Smooth muscle cell (in vitro differentiated cells): ENCODE results near the gene SHROOM2. TPM values are rescaled to one million over a fixed set of nuclear protein-coding genes. Genes with fewer than 3 reads are reported as not detected.

Experiments used
- DNase-seq: peaks from one replicate; lab custom pipeline; 2025; ENCODE audit not compliant: unreplicated experiment; lab: John Stamatoyannopoulos, UW
- H2AFZ ChIP-seq: fragments of 200-600 bp; sonication (generic); 2 replicates; pipeline ENCODE4 v1.6.0; 2016; ENCODE audit warnings: antibody characterized with exemption, low read depth, mild to moderate bottlenecking
- H3F3A ChIP-seq: fragments of 200-600 bp; sonication (generic); 2 replicates; pipeline ENCODE4 v1.6.0; 2017; ENCODE audit warnings: antibody characterized with exemption, low read depth
- H3K27ac ChIP-seq: fragments of 200-600 bp; sonication (generic); 2 replicates; pipeline ENCODE4 v1.5.1; 2016; ENCODE audit warnings: low read depth, mild to moderate bottlenecking
- H3K27me3 ChIP-seq: fragments of 200-600 bp; sonication (generic); 2 replicates; pipeline ENCODE4 v1.6.1; 2016; ENCODE audit warnings: low read depth, mild to moderate bottlenecking
- H3K36me3 ChIP-seq: fragments of 200-600 bp; sonication (generic); 2 replicates; pipeline ENCODE4 v1.5.1; 2016; ENCODE audit warnings: low read depth
- H3K4me1 ChIP-seq: fragments of 200-600 bp; sonication (generic); 2 replicates; pipeline ENCODE4 v1.5.1; 2016; ENCODE audit warnings: low read depth
- H3K4me2 ChIP-seq: fragments of 200-600 bp; sonication (generic); 2 replicates; pipeline ENCODE4 v1.6.0; 2016; ENCODE audit warnings: mild to moderate bottlenecking
- H3K4me3 ChIP-seq: fragments of 200-600 bp; sonication (generic); 2 replicates; pipeline ENCODE4 v1.5.1; 2016; ENCODE audit warnings: mild to moderate bottlenecking
- H3K79me2 ChIP-seq: fragments of 200-600 bp; sonication (generic); 2 replicates; pipeline ENCODE4 v1.6.0; 2016; ENCODE audit warnings: low read depth, mild to moderate bottlenecking
- H3K9ac ChIP-seq: fragments of 200-600 bp; sonication (generic); 2 replicates; pipeline ENCODE4 v1.6.0; 2016; ENCODE audit warnings: low read depth
- H3K9me3 ChIP-seq: fragments of 200-600 bp; sonication (generic); replicated peaks from 2 replicates; pipeline ENCODE4 v1.5.1; 2016; ENCODE audit warnings: low read depth
- H4K20me1 ChIP-seq: fragments of 200-600 bp; sonication (generic); 2 replicates; pipeline ENCODE4 v1.6.0; 2016; ENCODE audit warnings: low read depth
- WGBS: methylation state at CpG from one replicate; pipeline ENCODE4 v1.1.7; 2016; ENCODE audit warnings: low lambda C conversion rate; 5-methylcytosine and 5-hydroxymethylcytosine counted together
- polyA plus RNA-seq: library from polyadenylated mRNA; unstranded; fragments of >200 nt; fragmentation: Nextera tagmentation; extraction: Ambion mirVana; gene quantifications from 2 replicates; pipeline ENCODE4 v1.2.1, GENCODE V29; 2016
- total RNA-seq: library from RNA; depleted of rRNA; stranded (reverse); fragments of >200 nt; gene quantifications from 2 replicates; pipeline ENCODE4 v1.2.3, GENCODE V29; 2014
- TF ChIP-seq, protein P1 (sequence below): fragments of 200-600 bp; sonication (generic); IDR thresholded peaks from 2 replicates; pipeline ENCODE4 v1.5.1; 2017; ENCODE audit warnings: borderline replicate concordance, mild to moderate bottlenecking, antibody characterized with exemption; ENCODE audit not compliant: insufficient read depth, poor library complexity, severe bottlenecking

Gene SHROOM2
- total and polyA plus RNA-seq, 2 experiments from 2014 or later: 5.5 to 8.9 TPM

DNA sequence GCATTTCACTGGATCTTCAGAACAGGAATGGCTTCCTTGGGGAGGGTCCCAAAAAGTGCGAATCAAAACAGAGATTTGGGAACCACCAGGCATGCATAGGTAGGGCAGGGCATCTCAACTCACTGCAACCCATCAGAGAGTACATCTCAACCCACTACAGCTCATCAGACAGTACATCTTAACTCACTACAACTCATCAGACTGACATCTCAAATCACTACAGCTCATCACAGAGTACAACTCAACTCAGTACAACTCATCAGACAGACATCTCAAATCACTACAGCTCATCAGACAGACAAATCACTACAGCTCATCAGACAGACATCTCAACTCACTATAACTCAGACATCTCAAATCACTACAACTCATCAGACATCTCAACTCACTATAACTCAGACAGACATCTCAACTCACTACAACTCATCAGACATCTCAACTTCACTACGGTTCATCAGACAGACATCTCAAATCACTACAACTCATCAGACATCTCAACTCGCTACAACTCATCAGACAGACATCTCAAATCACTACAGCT, 133.5 kb downstream of the SHROOM2 start:
- Histone ChIP-seq H3K27ac (no peak overlapping the region), H3K9ac (no peak overlapping the region), H3K4me2 (no peak overlapping the region), H3K4me3 (no peak overlapping the region), H3K9me3 (no peaks in the 10 kb centered on the region), H3F3A (no peaks in the 10 kb centered on the region), H4K20me1 (no peaks in the 10 kb centered on the region), H3K79me2 (no peaks in the 10 kb centered on the region), H3K36me3 (no peaks in the 10 kb centered on the region), H2AFZ (no peak overlapping the region), H3K4me1 (no peaks in the 10 kb centered on the region), H3K27me3 (no peaks in the 10 kb centered on the region)
- TF ChIP-seq, protein P1, sequence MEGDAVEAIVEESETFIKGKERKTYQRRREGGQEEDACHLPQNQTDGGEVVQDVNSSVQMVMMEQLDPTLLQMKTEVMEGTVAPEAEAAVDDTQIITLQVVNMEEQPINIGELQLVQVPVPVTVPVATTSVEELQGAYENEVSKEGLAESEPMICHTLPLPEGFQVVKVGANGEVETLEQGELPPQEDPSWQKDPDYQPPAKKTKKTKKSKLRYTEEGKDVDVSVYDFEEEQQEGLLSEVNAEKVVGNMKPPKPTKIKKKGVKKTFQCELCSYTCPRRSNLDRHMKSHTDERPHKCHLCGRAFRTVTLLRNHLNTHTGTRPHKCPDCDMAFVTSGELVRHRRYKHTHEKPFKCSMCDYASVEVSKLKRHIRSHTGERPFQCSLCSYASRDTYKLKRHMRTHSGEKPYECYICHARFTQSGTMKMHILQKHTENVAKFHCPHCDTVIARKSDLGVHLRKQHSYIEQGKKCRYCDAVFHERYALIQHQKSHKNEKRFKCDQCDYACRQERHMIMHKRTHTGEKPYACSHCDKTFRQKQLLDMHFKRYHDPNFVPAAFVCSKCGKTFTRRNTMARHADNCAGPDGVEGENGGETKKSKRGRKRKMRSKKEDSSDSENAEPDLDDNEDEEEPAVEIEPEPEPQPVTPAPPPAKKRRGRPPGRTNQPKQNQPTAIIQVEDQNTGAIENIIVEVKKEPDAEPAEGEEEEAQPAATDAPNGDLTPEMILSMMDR: no peak
- 71% methylated on average over 3 of the region's 3 CpGs for WGBS
- DNase-seq: no peak

DNA sequence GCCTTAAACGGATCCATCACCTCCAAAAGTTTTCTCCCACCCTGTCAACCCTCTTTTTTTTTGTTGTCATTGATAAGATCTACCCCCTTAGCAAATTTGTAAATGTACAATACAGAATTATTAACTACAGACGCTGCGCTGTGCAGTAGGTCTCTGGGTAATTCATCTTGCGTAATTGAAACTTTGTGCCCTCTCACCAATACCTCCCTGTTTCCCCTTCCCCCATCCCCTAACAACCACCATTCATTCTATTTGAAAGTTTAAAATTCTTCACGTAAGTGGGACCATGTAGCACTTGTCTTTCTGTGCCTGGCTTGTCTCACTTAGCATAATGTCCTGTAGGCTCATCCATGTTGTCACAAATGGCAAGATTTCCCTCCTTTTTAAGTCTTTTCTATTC, 135.2 kb downstream of the SHROOM2 start:
- H2AFZ ChIP-seq: no peak overlapping the region
- no peaks in the 10 kb centered on the region for H3K79me2 ChIP-seq
- H3K9me3 ChIP-seq: no peaks in the 10 kb centered on the region
- H3K4me1 ChIP-seq: no peaks in the 10 kb centered on the region
- H3K27ac ChIP-seq: no peak overlapping the region
- peaks cover 4% of the 10 kb centered on the region for H4K20me1 ChIP-seq
- no peaks in the 10 kb centered on the region for H3K36me3 ChIP-seq
- no peak overlapping the region for H3K9ac ChIP-seq
- TF ChIP-seq, protein P1: no peak
- no peak for DNase-seq
- H3K4me2 ChIP-seq: no peak overlapping the region
- WGBS: 73% methylated on average over 5 of the region's 5 CpGs
- H3F3A ChIP-seq: no peaks in the 10 kb centered on the region
- H3K27me3 ChIP-seq: no peaks in the 10 kb centered on the region
- no peak overlapping the region for H3K4me3 ChIP-seq

DNA sequence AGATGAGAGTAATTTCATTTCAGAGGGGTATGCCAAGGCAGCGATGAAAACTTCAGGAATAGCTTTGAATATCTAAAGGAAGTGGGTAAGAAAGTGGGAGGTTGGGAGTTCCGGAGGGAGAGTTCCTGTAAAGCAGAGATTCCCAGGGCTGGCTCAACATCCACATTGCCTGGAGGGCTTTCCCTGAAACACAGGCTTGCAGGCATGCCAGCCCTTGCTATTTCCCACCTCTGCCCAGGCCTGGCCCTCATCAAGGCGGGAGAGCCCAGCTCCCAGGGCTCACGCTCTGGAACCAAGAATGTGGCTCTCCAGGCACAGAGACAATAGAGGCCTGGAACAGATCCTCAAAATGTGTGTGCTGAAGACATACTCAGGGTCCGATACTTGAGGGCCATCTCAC, 137.1 kb downstream of the SHROOM2 start:
- H3K4me2 ChIP-seq: no peak overlapping the region

More for the DNA sequence above, 137.1 kb downstream of the SHROOM2 start:
- no peaks in the 10 kb centered on the region for H3F3A ChIP-seq
- no peaks in the 10 kb centered on the region for H3K9me3 ChIP-seq
- no peak for DNase-seq
- WGBS: 74% methylated on average over 5 of the region's 5 CpGs
- no peaks in the 10 kb centered on the region for H3K4me1 ChIP-seq
- no peaks in the 10 kb centered on the region for H3K36me3 ChIP-seq
- TF ChIP-seq, protein P1: no peak
- H3K27me3 ChIP-seq: no peaks in the 10 kb centered on the region
- no peaks in the 10 kb centered on the region for H3K79me2 ChIP-seq
- no peak overlapping the region for H3K4me3 ChIP-seq
- H3K9ac ChIP-seq: no peak overlapping the region
- H4K20me1 ChIP-seq: peaks cover 5% of the 10 kb centered on the region
- no peak overlapping the region for H3K27ac ChIP-seq
- no peak overlapping the region for H2AFZ ChIP-seq
